Measurements from ENCODE around the gene IMMP2L. TPM values are rescaled to one million over a fixed set of nuclear protein-coding genes. Genes with fewer than 3 reads are reported as not detected.

The IMMP2L gene
- total and polyA plus RNA-seq, 4 donors, result 7.3 to 21.1 (median 12.4) TPM

DNA sequence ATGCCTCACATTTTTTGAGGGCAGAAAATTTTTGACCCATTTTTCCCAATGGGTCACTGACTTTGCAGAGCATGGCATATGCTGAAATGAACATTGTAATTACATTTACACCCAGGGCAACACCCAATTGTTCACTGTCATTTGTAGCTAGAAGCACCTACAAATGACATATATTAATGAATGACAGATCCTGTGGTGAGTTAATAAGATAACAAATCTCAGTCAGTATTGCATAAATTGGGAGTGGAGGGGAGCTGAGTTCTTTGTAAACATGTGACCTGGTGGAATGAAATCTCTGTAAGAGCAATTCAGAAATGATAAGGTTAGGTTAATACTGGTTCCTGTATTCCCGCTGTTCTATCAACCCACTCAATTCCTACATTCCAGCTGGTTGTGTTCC, 726.4 kb downstream of the IMMP2L start:
- Histone ChIP-seq H3K9ac (ENCODE audit: low read depth in 1 of 2, low read length in 2 of 2) (no peak overlapping the region), H3K27ac (ENCODE audit: low read depth in 1 of 2, low read length in 2 of 2) (no peak overlapping the region), H3K4me3 (ENCODE audit: low read depth in 1 of 3, low read length in 3 of 3) (no peak overlapping the region), H3K27me3 (ENCODE audit: control insufficient read depth in 4 of 4, insufficient read depth in 4 of 4, low read length in 3 of 4) (no peaks in the 10 kb centered on the region), H3K36me3 (ENCODE audit: control insufficient read depth in 4 of 4, insufficient read depth in 3 of 4, low read depth in 1 of 4, low read length in 3 of 4) (no peaks in the 10 kb centered on the region), H3K4me1 (ENCODE audit: control insufficient read depth in 4 of 4, insufficient read depth in 4 of 4, low read length in 3 of 4) (no peaks in the 10 kb centered on the region), H3K9me3 (ENCODE audit: control insufficient read depth in 4 of 4, low read length in 3 of 4) (no peaks in the 10 kb centered on the region)
- WGBS, result 85% methylated on average over 1 of the region's 1 CpG
- TF ChIP-seq JUND (IDR thresholded peaks at IDR 0.05), result no peak
- TF ChIP-seq, protein P1, sequence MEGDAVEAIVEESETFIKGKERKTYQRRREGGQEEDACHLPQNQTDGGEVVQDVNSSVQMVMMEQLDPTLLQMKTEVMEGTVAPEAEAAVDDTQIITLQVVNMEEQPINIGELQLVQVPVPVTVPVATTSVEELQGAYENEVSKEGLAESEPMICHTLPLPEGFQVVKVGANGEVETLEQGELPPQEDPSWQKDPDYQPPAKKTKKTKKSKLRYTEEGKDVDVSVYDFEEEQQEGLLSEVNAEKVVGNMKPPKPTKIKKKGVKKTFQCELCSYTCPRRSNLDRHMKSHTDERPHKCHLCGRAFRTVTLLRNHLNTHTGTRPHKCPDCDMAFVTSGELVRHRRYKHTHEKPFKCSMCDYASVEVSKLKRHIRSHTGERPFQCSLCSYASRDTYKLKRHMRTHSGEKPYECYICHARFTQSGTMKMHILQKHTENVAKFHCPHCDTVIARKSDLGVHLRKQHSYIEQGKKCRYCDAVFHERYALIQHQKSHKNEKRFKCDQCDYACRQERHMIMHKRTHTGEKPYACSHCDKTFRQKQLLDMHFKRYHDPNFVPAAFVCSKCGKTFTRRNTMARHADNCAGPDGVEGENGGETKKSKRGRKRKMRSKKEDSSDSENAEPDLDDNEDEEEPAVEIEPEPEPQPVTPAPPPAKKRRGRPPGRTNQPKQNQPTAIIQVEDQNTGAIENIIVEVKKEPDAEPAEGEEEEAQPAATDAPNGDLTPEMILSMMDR (IDR thresholded peaks at IDR 0.05; ENCODE audit: low read depth, low read length, missing input control), result no peak
- no peak for TF ChIP-seq RXRA (IDR thresholded peaks at IDR 0.05)
- TF ChIP-seq, protein P2, sequence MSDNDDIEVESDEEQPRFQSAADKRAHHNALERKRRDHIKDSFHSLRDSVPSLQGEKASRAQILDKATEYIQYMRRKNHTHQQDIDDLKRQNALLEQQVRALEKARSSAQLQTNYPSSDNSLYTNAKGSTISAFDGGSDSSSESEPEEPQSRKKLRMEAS (IDR thresholded peaks at IDR 0.05), result no peak
- TF ChIP-seq, protein P3, sequence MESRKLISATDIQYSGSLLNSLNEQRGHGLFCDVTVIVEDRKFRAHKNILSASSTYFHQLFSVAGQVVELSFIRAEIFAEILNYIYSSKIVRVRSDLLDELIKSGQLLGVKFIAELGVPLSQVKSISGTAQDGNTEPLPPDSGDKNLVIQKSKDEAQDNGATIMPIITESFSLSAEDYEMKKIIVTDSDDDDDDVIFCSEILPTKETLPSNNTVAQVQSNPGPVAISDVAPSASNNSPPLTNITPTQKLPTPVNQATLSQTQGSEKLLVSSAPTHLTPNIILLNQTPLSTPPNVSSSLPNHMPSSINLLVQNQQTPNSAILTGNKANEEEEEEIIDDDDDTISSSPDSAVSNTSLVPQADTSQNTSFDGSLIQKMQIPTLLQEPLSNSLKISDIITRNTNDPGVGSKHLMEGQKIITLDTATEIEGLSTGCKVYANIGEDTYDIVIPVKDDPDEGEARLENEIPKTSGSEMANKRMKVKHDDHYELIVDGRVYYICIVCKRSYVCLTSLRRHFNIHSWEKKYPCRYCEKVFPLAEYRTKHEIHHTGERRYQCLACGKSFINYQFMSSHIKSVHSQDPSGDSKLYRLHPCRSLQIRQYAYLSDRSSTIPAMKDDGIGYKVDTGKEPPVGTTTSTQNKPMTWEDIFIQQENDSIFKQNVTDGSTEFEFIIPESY (IDR thresholded peaks at IDR 0.05), result no peak
- TF ChIP-seq, protein P4, sequence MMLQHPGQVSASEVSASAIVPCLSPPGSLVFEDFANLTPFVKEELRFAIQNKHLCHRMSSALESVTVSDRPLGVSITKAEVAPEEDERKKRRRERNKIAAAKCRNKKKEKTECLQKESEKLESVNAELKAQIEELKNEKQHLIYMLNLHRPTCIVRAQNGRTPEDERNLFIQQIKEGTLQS (IDR thresholded peaks at IDR 0.05), result no peak
- TF ChIP-seq EGR1 (IDR thresholded peaks at IDR 0.05; ENCODE audit: low read depth in 2 of 2), result no peak
- no peak for TF ChIP-seq TAF1 (conservative IDR thresholded peaks at IDR 0.05)
- no peak for TF ChIP-seq NR2F2 (IDR thresholded peaks at IDR 0.05)
- TF ChIP-seq GABPA (IDR thresholded peaks at IDR 0.05 in 1 of 2, conservative IDR thresholded peaks at IDR 0.05 in 1 of 2), result no peak
- TF ChIP-seq FOXA2 (IDR thresholded peaks at IDR 0.05), result no peak
- no peak for TF ChIP-seq SP1 (IDR thresholded peaks at IDR 0.05)
- TF ChIP-seq HNF4A (conservative IDR thresholded peaks at IDR 0.05), result no peak
- no peak for TF ChIP-seq RAD21 (IDR thresholded peaks at IDR 0.05)
- TF ChIP-seq, protein P5, sequence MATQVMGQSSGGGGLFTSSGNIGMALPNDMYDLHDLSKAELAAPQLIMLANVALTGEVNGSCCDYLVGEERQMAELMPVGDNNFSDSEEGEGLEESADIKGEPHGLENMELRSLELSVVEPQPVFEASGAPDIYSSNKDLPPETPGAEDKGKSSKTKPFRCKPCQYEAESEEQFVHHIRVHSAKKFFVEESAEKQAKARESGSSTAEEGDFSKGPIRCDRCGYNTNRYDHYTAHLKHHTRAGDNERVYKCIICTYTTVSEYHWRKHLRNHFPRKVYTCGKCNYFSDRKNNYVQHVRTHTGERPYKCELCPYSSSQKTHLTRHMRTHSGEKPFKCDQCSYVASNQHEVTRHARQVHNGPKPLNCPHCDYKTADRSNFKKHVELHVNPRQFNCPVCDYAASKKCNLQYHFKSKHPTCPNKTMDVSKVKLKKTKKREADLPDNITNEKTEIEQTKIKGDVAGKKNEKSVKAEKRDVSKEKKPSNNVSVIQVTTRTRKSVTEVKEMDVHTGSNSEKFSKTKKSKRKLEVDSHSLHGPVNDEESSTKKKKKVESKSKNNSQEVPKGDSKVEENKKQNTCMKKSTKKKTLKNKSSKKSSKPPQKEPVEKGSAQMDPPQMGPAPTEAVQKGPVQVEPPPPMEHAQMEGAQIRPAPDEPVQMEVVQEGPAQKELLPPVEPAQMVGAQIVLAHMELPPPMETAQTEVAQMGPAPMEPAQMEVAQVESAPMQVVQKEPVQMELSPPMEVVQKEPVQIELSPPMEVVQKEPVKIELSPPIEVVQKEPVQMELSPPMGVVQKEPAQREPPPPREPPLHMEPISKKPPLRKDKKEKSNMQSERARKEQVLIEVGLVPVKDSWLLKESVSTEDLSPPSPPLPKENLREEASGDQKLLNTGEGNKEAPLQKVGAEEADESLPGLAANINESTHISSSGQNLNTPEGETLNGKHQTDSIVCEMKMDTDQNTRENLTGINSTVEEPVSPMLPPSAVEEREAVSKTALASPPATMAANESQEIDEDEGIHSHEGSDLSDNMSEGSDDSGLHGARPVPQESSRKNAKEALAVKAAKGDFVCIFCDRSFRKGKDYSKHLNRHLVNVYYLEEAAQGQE (IDR thresholded peaks at IDR 0.05), result no peak
- no peak for TF ChIP-seq FOXA1 (IDR thresholded peaks at IDR 0.05)
- no peak for TF ChIP-seq HNF4G (IDR thresholded peaks at IDR 0.05)
- TF ChIP-seq YY1 (IDR thresholded peaks at IDR 0.05), result no peak
- DNase-seq (ENCODE audit: low spot score), result no peak

Measured in liver (tissue), 9 donors.